GM12874 (cell line): ENCODE results near the gene GOLGA2.

Experiments
- CTCF ChIP-seq: IDR thresholded peaks from 2 replicates; pipeline ENCODE4 v1.5.1; 2011; ENCODE audit warnings: low read depth, mild to moderate bottlenecking, control low read depth, low read length, moderate library complexity; ENCODE audit not compliant: insufficient read depth

Gene GOLGA2

GRCh38 chr9:128215491-128216409 is 60.1 kb downstream of the GOLGA2 start:
- no peak for TF ChIP-seq CTCF

- TF ChIP-seq CTCF, result no peak
Measured at GRCh38 chr9:128214571-128215490, 61.0 kb downstream of the GOLGA2 start.

- TF ChIP-seq CTCF, result no peak
Measured at GRCh38 chr9:128213746-128214497, 61.9 kb downstream of the GOLGA2 start.

- TF ChIP-seq CTCF, result no peak
Measured at GRCh38 chr9:128211981-128212281, 63.9 kb downstream of the GOLGA2 start.

GRCh38 chr9:128211186-128211980 is 64.4 kb downstream of the GOLGA2 start:
- no peak for TF ChIP-seq CTCF

- TF ChIP-seq CTCF, result no peak
Measured at GRCh38 chr9:128208946-128209669, 66.7 kb downstream of the GOLGA2 start.
